Limb (tissue), 2 donors: Measurements from ENCODE around the gene MINDY3.

Source experiments
- DNase-seq, 2 donors: peaks; one replicate each; pipeline ENCODE4 v3.0.0-alpha.2; 2016; ENCODE audit errors: extremely low spot score in 2 of 2

MINDY3 gene

GRCh38 chr10:15805395-15806058, 54.8 kb downstream of the MINDY3 start:
- DNase-seq = no peak

GRCh38 chr10:15804109-15804508, 56.2 kb downstream of the MINDY3 start:
- DNase-seq = no peak

- no peak for DNase-seq
Observed at GRCh38 chr10:15802375-15802949, 57.8 kb downstream of the MINDY3 start.

GRCh38 chr10:15801641-15802040, 58.7 kb downstream of the MINDY3 start:
- no peak for DNase-seq

- no peak for DNase-seq
Observed at GRCh38 chr10:15801147-15801546, 59.2 kb downstream of the MINDY3 start.

GRCh38 chr10:15797346-15797745, 63.0 kb downstream of the MINDY3 start:
- DNase-seq = no peak

GRCh38 chr10:15796762-15797161, 63.5 kb downstream of the MINDY3 start:
- no peak for DNase-seq

GRCh38 chr10:15796098-15796759, 64.1 kb downstream of the MINDY3 start:
- DNase-seq = no peak

GRCh38 chr10:15795036-15795792, 65.1 kb downstream of the MINDY3 start:
- no peak for DNase-seq

- no peak for DNase-seq
Observed at GRCh38 chr10:15794569-15794968, 65.7 kb downstream of the MINDY3 start.

GRCh38 chr10:15793664-15794063, 66.6 kb downstream of the MINDY3 start:
- DNase-seq = no peak

- DNase-seq = no peak
Observed at GRCh38 chr10:15792777-15793176, 67.5 kb downstream of the MINDY3 start.

GRCh38 chr10:15791816-15792524, 68.3 kb downstream of the MINDY3 start:
- no peak for DNase-seq

GRCh38 chr10:15789793-15790525, 70.3 kb downstream of the MINDY3 start:
- DNase-seq = no peak

- no peak for DNase-seq
Observed at GRCh38 chr10:15787426-15787825, 72.9 kb downstream of the MINDY3 start.

GRCh38 chr10:15784662-15785300, 75.5 kb downstream of the MINDY3 start:
- DNase-seq = no peak

- DNase-seq = no peak
Observed at GRCh38 chr10:15783941-15784636, 76.2 kb downstream of the MINDY3 start.

- DNase-seq = no peak
Observed at GRCh38 chr10:15782851-15783250, 77.5 kb downstream of the MINDY3 start.

- DNase-seq = no peak
Observed at GRCh38 chr10:15781381-15781960, 78.8 kb downstream of the MINDY3 start.
